ENCODE data around the gene PDPK1. TPM values are rescaled to one million over a fixed set of nuclear protein-coding genes. Genes with fewer than 3 reads are reported as not detected.

Gene PDPK1
- total RNA-seq, 1 donor from 2014 or later, result 44.6 TPM

Small RNA genes lying within 50 kb of the gene (microRNA-seq; reads per million reads assigned to microRNA genes)
- not detected for gene MIR3178

Other genes with a start within 250 kb of the PDPK1 start
- gene ABCA3, start 197.3 kb upstream of the PDPK1 start, total RNA-seq, result 3.5 to 3.9 TPM (median 3.6 TPM) in 3 replicates
- 15.2 to 17.4 TPM (median 16.7 TPM) in 3 replicates for gene CCNF, start 108.6 kb upstream of the PDPK1 start, total RNA-seq
- gene TEDC2, start 77.9 kb upstream of the PDPK1 start, total RNA-seq, result 14.5 to 16.0 TPM (median 14.7 TPM) in 3 replicates
- gene NTN3, start 66.7 kb upstream of the PDPK1 start, total RNA-seq, result 17.4 to 17.9 TPM (median 17.5 TPM) in 3 replicates
- 24.2 to 25.0 TPM (median 24.7 TPM) in 3 replicates for gene TBC1D24, start 62.9 kb upstream of the PDPK1 start, total RNA-seq
- 143 to 151 TPM (median 149 TPM) in 3 replicates for gene ATP6V0C, start 24.1 kb upstream of the PDPK1 start, total RNA-seq
- 46.3 to 47.2 TPM (median 46.4 TPM) in 3 replicates for gene AMDHD2, start 17.6 kb upstream of the PDPK1 start, total RNA-seq
- 0.75 to 1.7 TPM (median 1.1 TPM) in 3 replicates for gene CEMP1, start 6.6 kb upstream of the PDPK1 start, total RNA-seq
- gene KCTD5, start 144.5 kb downstream of the PDPK1 start, total RNA-seq, result 21.0 to 24.1 TPM (median 23.5 TPM) in 3 replicates
- gene PRSS27, start 182.2 kb downstream of the PDPK1 start, total RNA-seq, result 7.5 to 7.7 TPM (median 7.6 TPM) in 3 replicates
- 832 to 854 TPM (median 837 TPM) in 3 replicates for gene SRRM2, start 214.6 kb downstream of the PDPK1 start, total RNA-seq
- 192 to 200 TPM (median 195 TPM) in 3 replicates for gene ELOB, start 239.3 kb downstream of the PDPK1 start, total RNA-seq
- gene PRSS33, start 249.5 kb downstream of the PDPK1 start, total RNA-seq, result not detected in 3 replicates